GM19025 (cell line): Measurements from ENCODE around the gene TIMD4.
"Not testable (repeated sequence)": the region's sequence is repeated elsewhere in the genome, so short reads cannot be mapped to it uniquely, and the experiment has no call there.

Experiments used
- ATAC-seq: cut with Tn5 transposase; IDR thresholded peaks from one replicate; pipeline ENCODE4 v1.9.1; 2021; ENCODE audit warnings: mild to moderate bottlenecking, low read depth, moderate library complexity; ENCODE audit not compliant: unreplicated experiment

Gene TIMD4

DNA sequence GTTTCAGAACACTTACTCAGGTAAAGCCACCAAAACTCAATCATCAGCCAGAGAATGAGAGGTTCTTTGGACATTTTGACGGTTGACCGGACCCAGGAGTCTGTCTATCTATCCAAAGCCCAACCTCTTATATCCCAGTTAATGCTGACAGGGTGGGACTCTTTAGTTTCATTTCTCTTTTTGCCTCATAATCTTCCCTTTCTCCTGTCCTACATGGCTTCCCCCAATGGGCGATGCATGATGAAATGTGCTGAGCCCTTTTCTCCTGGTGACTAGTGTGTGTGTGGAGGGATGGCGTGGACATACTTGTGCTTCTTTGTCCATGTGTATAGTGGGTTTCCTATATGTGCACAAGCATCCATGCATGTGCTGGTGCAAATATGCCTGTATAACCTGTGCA lies at the start of gene TIMD4:
TSS of gene TIMD4 (minus strand) at position 102 of the 400 bp plus-strand sequence. CDS start at position 74, 28 bp downstream.
- no peak for ATAC-seq

DNA sequence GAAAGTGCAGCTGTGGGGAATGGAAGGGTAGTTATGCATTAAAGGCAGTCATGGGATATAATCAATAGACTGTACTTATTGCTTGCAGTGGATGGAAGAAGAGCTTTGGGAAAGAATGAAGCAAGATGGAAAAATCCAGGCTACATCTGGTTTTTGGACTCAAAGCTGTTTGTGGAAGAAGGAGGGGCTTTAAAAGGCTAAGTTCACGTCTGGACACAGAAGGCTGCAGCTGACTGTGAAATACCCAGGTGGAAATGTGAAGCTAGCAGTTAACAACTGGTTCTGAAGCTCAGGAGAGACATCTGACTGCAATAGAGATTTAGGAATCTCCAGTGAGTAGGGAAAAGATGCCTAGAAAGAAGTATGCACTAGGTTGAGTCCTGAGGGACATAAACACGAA lies 43.2 kb upstream of the TIMD4 start:
- no peak for ATAC-seq

DNA sequence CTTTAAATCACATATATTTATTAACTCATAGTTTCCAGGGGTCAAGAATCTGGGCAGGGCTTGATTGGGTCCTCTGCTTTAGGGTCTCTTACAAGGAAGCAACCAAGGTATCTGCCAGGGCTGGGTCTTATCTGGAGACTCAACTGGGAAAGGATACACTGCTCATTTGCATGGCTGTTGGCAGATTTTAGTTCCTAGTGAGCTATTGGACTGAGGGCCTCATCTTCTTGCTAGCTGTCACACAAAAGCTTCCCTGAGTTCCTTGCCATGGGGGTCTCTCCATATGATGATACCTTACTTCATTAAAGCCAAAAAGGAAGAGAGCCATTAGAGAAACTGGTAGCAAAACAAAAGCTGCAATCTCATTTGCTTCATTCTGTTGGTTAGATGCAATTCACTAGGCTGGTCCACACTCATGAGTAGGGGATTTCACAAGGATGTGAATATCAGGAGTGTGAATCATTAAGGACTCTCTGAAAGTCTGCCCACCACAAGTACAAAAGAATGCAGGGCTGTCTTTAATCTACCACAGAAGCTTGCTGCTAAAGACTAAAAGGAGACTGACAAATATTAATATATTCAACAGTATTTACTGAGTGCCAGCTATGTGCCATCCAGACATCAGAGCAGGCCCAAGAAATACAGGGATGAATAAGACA lies 42.0 kb upstream of the TIMD4 start:
- ATAC-seq = peak; percentile 72

DNA sequence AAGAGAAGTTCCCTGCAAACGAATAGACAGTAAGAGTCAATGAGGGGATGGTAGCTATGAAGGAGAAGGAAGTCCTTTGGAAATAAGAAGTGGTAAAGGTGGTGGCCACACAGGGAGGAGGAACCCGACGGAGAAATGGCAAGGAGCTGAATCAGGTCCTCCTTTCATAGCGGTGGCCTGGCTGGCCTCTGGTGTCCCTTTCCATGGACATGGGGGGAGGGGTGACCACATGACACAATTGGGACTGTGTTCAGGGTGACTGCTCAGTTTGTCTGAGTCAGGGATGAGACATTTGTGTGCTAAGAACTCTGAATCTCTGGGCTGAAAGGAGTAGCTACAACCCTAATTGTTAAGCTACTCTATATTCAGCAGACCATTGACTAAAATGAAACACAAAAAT lies 28.7 kb upstream of the TIMD4 start:
- no peak for ATAC-seq

DNA sequence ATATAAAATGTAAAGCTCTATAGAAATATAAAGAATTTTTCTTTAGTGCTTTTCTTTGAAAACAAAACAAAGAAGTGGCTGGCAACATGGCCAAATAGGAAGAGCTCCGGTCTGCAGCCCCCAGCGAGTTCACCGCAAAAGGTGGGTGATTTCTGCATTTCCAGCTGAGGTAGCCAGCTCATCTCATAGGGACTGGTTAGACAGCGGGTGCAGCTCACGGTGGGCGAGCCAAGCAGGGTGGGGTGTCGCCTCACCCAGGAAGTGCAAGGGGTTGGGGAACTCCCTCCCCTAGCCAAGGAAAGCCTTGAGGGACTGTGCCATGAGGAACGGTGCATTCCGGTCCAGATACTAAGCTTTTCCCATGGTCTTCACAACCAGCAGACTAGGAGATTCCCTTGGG lies 21.0 kb upstream of the TIMD4 start:
- ATAC-seq = no peak

DNA sequence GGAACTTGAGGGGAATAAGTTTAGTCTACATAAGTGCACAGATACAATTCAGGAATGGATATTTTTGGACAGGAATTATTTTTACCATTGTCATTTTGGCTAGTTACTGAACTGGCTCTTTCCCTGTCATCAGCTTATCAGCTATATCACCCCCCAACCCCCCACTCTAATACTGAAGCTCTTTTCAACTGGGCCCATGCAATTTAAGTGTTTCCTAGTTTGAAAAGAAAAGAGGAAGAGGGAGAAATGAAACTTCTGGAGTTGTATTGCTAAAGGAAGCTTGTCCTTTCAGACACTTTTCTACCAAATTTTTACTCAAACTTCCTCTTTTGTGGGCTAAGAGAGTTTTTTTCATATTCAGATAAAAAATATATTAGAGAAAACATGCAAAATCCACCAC lies 18.5 kb upstream of the TIMD4 start:
- ATAC-seq = no peak

DNA sequence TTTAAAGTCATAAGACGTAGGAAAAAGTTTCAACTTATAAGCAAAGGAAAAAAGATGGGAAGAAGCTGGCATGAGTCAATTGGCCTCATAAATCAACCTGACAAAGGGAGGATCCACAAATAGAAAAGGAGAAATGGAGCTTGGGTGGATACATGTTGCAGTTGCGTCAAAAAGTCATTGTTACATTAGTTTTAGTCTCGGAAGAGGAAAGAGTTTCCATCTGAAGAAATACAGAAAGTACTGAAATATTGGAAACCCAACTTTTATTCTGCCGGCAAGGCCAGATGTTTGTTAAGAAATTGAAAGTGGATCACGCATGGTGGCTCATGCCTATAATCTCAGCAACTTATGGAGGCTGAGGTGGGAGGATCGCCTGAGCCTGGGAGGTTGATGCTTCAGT lies 11.3 kb upstream of the TIMD4 start:
- ATAC-seq = no peak

DNA sequence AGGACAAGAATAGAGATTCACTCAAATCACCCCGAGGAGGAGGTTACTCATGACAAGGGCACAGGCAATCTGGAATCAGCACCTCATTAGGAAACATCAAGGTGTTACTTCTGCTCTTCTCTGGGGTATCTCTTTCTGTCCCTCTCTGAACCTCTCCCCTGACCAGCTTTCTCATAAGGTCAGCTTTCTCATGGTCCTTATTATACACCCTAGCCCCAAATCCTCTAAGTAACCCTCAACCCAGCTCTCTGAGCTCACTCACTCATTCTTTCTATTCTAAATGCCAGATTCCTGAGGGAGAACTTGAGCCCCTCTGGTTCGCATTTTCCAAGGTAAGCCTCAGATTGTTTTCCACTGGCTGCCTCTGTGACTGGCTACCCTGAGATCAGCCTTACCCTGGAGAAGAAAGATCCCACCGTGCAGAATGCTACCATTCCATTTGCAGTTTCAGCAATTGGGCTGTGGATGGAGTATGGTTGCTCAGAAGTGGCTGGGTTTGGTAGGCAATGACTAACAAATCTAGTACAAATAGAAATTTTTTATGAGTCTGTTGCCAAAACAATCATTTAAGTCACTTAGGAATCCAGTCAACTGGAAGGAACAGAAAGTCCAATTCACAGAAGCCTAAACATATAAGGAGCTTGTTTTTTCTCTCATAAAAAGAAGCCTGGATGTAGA lies 9.0 kb upstream of the TIMD4 start:
- ATAC-seq = no peak

DNA sequence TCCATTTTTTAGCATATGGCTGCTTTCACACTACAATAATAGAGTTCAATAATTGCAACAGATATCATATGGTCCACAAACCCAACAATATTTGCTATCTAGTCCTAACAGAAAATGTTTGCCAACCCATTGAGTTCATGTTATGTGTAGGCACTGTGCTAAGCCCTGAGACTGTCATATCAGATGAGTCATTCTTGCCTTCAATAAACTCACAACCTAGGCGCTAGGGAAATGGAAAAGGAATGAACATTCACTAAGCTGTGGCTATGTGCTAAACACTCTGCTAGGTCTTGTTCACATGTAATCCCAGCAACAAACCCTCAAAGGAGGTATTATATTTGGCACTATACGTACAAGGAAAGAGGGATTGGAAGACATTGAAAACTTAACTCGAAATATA lies 8.4 kb upstream of the TIMD4 start:
- ATAC-seq = no peak

DNA sequence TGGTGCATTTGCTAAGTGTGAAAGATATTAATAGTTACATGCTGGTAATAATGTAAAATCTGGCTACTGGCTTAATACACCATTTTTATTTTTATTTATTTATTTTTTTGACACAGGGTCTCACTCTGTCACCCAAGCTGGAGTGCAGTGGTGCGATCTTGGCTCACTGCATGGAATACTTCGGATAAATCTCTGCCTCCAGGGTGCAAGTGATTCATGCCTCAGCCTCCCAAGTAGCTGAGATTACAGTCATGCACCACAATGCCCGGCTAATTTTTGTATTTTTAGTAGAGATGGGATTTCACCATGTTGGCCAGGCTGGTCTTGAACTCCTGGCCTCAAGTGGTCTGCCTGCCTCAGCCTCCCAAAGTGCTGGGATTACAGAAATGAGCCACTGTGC lies 4.4 kb upstream of the TIMD4 start:
- not testable (repeated sequence) for ATAC-seq

DNA sequence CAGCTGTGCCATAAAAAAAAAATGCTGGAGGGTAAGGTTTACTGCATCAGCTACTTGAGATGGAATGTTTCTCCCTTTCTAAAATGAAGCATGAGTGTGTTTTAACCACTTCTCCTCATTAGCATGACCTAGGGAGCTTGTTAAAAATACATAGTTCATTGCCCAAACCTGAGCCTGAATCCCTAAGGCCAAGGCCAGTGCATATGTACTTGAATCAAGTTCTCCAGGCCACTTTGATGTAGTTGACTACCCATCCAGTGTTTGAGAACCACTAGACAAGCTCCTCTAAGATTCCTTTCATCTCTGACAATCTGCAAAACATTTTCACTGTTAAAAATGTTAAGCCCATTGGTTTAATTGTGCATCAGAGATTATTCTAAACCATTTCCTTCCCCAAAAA lies 6.7 kb downstream of the TIMD4 start:
- no peak for ATAC-seq

DNA sequence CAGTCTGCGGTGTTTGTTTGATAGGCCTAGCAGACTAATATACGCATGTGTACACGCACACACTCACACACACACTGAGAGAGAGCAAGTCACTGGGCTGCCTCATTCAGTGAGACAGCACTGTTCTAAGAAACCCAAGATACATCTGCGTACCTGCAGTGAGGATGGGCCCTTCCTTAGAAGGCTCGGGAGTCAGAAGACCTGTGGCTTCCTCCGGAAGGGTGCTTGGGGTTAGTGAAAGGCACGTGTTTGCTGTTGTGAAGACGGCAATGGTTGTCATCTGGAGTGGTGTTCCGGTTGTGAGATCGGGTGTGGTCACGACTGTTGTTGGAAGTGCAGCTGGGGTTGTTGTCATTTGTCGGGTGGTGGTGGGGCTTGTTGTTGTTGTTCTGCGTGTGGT lies 11.7 kb downstream of the TIMD4 start:
- ATAC-seq = no peak

DNA sequence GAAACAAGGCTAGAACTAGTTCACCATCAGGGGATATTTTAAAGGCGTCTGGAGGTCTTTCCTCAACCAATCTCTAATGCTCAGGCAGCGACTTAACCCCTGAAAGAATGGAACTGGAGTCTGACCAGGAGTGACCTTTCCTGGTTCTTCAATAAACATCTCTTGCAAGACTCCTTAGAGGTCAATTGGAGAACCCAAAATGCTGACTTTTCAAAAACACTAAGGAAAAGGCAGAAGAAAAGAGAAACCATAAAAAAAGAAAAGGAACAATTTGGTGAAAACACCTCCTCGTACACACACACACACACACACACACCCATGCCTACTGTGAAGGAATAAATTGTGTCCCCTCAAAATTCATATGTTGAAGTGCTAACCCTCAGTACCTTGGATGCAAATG lies 12.3 kb downstream of the TIMD4 start:
- no peak for ATAC-seq

DNA sequence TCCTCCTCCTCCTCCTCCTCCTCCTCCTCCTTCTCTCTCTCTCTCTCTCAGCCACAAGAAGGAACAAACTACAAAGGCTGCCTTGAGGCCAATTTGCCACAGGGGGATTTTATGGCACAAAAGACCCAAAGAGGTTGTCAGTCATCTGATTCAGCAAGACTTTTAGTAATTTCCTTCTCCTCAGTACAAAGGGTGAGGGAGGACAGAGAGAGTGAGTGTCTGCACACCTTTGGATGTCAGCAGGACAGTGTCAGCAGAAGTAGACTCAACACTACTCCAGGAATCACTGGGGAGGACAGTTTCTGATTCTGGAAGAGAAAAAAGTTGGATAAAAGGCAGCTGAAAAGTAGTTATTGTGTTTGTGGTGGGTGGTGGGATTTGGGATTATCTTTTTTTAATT lies 13.6 kb downstream of the TIMD4 start:
- no peak for ATAC-seq

DNA sequence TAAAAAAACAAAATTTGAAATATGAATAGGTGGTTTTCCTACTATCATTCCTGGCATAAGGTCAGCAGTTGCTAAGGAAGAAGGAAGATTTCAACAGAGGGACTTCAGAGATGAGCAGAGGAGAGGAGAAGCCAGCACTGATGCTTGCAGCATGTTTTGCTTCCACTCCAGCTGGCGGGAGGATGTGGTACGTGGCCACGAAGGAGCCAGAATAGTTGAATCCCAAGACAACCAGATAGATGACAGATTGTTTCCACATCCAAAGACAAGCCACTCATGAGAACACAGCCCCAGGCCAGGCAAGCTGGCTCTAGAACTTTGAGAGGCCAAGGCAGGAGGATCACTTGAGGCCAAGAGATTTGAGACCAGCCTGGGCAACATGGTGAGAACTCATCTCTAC lies 15.1 kb downstream of the TIMD4 start:
- ATAC-seq = no peak

DNA sequence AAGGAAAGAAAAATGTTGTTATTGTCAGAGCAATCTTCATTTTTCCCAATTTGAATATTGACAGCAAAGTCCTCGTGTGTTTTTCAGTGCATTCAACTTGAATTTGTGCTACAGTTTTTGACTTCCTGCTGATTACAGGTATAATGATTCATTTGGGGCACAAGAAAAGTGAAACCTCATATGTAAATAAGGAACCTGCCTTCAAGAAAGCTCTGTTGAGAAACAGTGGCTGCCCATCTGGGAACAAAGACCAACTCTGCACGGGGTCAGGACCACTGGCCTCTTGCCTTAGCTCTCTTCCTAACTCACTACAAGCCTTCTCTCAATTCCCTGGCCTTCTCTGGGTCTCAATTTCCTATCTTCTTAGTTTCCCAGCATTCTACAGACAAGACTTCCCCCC lies 21.0 kb downstream of the TIMD4 start:
- peak; percentile 98 for ATAC-seq

DNA sequence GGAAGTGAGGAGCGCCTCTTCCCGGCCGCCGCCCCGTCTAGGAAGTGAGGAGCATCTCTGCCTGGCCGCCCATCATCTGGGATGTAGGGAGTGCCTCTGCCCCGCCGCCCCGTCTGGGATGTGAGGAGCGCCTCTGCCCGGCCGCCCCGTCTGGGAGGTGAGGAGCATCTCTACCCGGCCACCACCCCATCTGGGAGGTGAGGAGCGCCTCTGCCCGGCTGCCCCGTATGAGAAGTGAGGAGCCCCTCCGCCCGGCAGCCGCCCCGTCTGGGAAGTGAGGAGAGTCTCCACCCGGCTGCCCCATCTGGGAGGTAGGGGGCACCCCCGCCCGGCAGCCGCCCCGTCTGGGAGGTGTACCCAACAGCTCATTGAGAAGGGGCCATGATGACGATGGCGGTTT lies 22.6 kb downstream of the TIMD4 start:
- not testable (repeated sequence) for ATAC-seq

DNA sequence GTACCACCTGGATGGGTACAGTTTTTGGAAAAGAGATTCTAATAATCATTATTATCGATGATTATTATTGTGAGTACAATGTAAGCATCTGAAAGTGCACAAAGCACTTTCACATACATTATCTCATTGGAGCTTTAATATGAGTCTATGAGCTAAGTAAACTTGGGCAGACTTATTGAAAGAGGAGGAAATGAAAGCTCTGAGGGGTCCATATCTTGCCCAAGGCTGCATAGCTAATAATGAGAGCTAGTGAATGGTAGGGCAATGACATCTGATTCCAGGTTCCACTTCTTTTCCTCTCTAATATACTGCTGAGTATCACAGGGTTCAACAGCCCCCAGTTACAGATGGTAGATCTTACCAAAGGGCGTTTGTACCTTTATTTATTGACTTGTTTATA lies 26.1 kb downstream of the TIMD4 start:
- no peak for ATAC-seq

DNA sequence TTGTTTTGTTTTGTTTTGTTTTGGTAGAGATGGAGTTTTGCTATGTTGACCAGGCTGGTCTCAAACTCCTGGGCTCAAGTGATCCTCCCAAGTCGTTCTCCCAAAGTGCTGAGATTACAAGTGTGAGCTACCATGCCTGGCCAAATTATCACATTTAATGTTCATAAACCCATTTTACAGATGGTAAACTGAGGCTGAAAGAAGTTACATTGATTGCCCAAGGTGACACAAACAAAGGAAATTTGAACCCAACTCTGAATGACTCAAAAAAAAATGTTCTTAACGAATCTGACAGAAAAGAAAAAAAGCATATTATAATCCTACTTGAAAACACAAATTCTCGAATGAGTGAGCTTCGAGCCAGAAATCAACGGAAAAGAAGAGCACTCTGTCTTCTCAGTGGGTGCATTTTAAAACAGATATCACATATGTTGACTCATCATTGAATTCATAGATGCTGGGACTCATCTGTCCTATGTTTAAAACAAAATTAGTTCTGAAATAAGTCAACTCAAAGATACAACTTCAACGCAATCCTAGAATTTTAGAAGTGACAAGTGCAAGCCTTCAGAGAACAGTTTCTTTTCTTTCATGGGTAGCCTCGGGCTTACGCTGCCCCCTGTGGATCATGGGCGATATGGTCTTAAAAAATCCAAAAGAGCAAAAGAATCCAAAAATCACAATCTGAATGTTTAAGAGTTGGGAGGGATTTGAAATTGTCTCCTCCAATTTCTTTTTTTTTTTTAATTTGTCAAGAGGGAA lies 28.4 kb downstream of the TIMD4 start:
- ATAC-seq = no peak

DNA sequence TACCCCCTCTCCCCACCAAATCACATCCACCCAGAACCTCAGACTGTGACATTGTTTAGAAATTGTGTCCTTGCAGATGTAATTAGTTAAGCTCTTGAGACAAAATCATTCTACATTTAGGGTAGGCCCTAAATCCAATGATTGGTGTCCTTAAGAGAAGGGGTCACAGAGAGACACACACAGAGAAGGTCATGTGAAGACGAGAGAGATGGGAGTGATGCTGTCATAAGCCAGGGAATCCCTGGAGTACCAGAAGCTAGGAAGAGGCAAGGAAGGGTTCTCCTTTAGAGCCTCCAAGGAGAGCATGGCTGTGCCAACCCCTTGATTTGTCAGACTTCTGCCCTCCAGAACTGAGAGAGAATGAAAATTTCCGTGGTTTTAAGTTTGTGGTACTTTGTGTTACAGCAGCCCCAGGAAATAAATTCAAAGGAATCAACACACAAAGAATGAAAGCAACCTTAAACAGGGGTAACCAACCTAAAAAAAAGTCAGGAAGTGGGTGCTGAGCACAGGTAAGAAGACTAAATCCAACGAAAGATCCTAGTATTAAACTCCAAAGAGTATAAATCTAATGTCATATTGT lies 33.6 kb downstream of the TIMD4 start:
- ATAC-seq = no peak

DNA sequence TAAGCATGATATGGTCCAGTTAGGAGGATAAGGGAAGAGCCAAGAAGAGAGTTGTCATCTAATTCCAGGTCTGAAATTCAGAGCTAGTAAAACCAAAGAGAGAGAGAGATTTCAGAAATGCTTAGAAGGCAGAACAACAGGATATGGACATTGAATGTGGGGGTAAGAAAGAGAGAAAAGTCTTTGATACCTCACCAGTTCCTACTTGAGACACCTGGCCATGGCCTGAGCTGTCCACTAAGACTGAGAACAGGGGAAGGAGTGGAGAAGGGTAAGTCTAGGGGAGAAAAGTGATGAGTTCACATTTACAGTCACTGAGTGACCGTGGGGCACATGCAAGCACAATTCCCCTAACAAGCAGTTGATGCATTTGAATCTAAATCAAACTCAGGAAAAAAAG lies 35.5 kb downstream of the TIMD4 start:
- no peak for ATAC-seq
